K562 (cell line): ENCODE measurements around the gene ST6GALNAC5. TPM values are rescaled to one million over a fixed set of nuclear protein-coding genes. Genes with fewer than 3 reads are reported as not detected.

Experiments used
- ATAC-seq: fragments of 200-7000 bp; cut with Tn5 transposase; 3 replicates; pipeline ENCODE4 v1.9.1; 2020; ENCODE audit warnings: moderate library complexity
- BruUV-seq: library from RNA; stranded (reverse); fragments of 400-500 nt; replicated peaks from 2 replicates; lab custom pipeline; 2021; lab: Mats Ljungman, UMichigan
- CTCF ChIA-PET: fragments of 300-600 bp; formaldehyde crosslinking; extraction: SDS; loops from one replicate; lab custom pipeline; 2021; ENCODE audit warnings: low intra/inter-chr PET ratio; lab: Yijun Ruan, JAX
- POLR2A ChIA-PET: fragments of 300-600, 350-650 bp; sonication (Branson Sonifier 250); formaldehyde crosslinking; extraction: SDS; loops from one replicate; lab custom pipeline; 2021; ENCODE audit warnings: antibody characterized with exemption, inconsistent platforms; lab: Yijun Ruan, JAX
- DNase-seq, 4 experiments: peaks; one replicate each; pipeline versions ENCODE4 v3.0.0 to v3.0.0-alpha.2; 2011 to 2018; ENCODE audit warnings: low spot score in 3 of 4, mixed read lengths in 3 of 4; ENCODE audit errors: extremely low read depth in 1 of 4
- FAIRE-seq: peaks from 2 replicates; lab custom pipeline; 2011; peaks lifted over from hg19 to GRCh38; lab: Jason Lieb, UNC
- H2AFZ ChIP-seq: 2 replicates; pipeline ENCODE4 v1.6.0; 2011; ENCODE audit warnings: low read depth, low read length, control low read depth, inconsistent platforms
- H3K27ac ChIP-seq: fragments of 200-600 bp; 3 replicates; pipeline ENCODE4 v1.8.0; 2011; ENCODE audit warnings: low read depth, mild to moderate bottlenecking, control low read depth, inconsistent platforms, low read length, moderate library complexity, mixed read lengths; ENCODE audit errors: extremely low read depth
- H3K27me3 ChIP-seq, 2 experiments: fragments of 300-600 bp in 1 of 2; 2 replicates in 1 of 2; 3 replicates in 1 of 2; pipeline versions ENCODE4 v1.6.0 to v1.8.0; 2011; ENCODE audit warnings: inconsistent platforms in 2 of 2, low read length in 2 of 2, mild to moderate bottlenecking in 1 of 2, mixed read lengths in 1 of 2, moderate library complexity in 1 of 2; ENCODE audit not compliant: control insufficient read depth in 2 of 2, insufficient read depth in 2 of 2
- H3K36me3 ChIP-seq: fragments of 300-600 bp; 3 replicates; pipeline ENCODE4 v1.8.0; 2011; ENCODE audit warnings: mild to moderate bottlenecking, low read length, inconsistent platforms; ENCODE audit not compliant: control insufficient read depth, insufficient read depth
- H3K4me1 ChIP-seq, 2 experiments: fragments of 200-600 bp in 1 of 2; replicated peaks in 1 of 2; 2 replicates in 1 of 2; 3 replicates in 1 of 2; pipeline versions ENCODE4 v1.5.1 to v1.8.0; 2011; ENCODE audit warnings: inconsistent platforms in 2 of 2, low read length in 2 of 2, mild to moderate bottlenecking in 1 of 2, mixed read lengths in 1 of 2, moderate library complexity in 1 of 2; ENCODE audit not compliant: control insufficient read depth in 2 of 2, insufficient read depth in 2 of 2
- H3K4me2 ChIP-seq: 2 replicates; pipeline ENCODE4 v1.6.1; 2011; ENCODE audit warnings: low read length, control low read depth, inconsistent platforms, mixed read lengths; ENCODE audit not compliant: insufficient read depth
- H3K4me3 ChIP-seq: fragments of 200-600 bp; sonication (generic), shearing (Covaris generic); 2 replicates; pipeline ENCODE4 v1.5.1; 2016; ENCODE audit warnings: control low read depth, inconsistent platforms
- H3K79me2 ChIP-seq: fragments of 200-600 bp; 3 replicates; pipeline ENCODE4 v1.8.0; 2011; ENCODE audit warnings: low read length, inconsistent platforms; ENCODE audit not compliant: control insufficient read depth, insufficient read depth
- H3K9ac ChIP-seq, 2 experiments: 2 replicates each; pipeline versions ENCODE4 v1.6.0 to v1.6.1; 2011; ENCODE audit warnings: low read depth in 2 of 2, low read length in 2 of 2, control low read depth in 1 of 2, inconsistent platforms in 1 of 2, mild to moderate bottlenecking in 1 of 2, mixed read lengths in 1 of 2; ENCODE audit not compliant: insufficient read depth in 1 of 2
- H3K9me1 ChIP-seq: one replicate; pipeline ENCODE4 v1.6.0; 2011; ENCODE audit warnings: inconsistent platforms, mild to moderate bottlenecking, low read length, moderate library complexity; ENCODE audit not compliant: control insufficient read depth, insufficient read depth
- H3K9me3 ChIP-seq: replicated peaks from 2 replicates; pipeline ENCODE4 v1.5.1; 2011; ENCODE audit warnings: low read depth, low read length, inconsistent platforms; ENCODE audit not compliant: control insufficient read depth, insufficient read depth
- H4K20me1 ChIP-seq: replicated peaks from 2 replicates; pipeline ENCODE4 v1.6.1; 2011; ENCODE audit warnings: low read length, inconsistent platforms, mixed read lengths; ENCODE audit not compliant: control insufficient read depth, insufficient read depth
- BACH1 ChIP-seq: fragments of 200-800 bp; sonication (Bioruptor generic); IDR thresholded peaks from 2 replicates; pipeline ENCODE4 v1.6.1; 2016; ENCODE audit warnings: missing genetic modification characterization, missing compliant biosample characterization
- EHMT2 ChIP-seq: fragments of 450-650 bp; IDR thresholded peaks from 2 replicates; pipeline ENCODE4 v1.6.1; 2018; ENCODE audit warnings: antibody characterized with exemption
- FUS ChIP-seq: fragments of 200-400 bp; formaldehyde crosslinking; optimal IDR thresholded peaks from 2 replicates; pipeline ENCODE3; 2017; ENCODE audit warnings: low read depth, low read length
- ID3 ChIP-seq, 2 experiments: fragments of 250-450 bp in 1 of 2; fragments of 450-650 bp in 1 of 2; sonication (Bioruptor Pico) in 1 of 2; IDR thresholded peaks; 2 replicates each; pipeline versions ENCODE4 v1.6.1 to v1.8.0; 2016 to 2021; ENCODE audit warnings: mild to moderate bottlenecking in 2 of 2, moderate library complexity in 2 of 2, missing compliant biosample characterization in 1 of 2, missing genetic modification characterization in 1 of 2
- MAFK ChIP-seq: IDR thresholded peaks from 2 replicates; pipeline ENCODE4 v1.6.1; 2011; ENCODE audit warnings: low read length, improper control_type of control experiment
- RFX7 ChIP-seq: fragments of 250-450 bp; sonication (Bioruptor Pico); IDR thresholded peaks from 2 replicates; pipeline ENCODE4 v1.5.1; 2021; ENCODE audit warnings: mild to moderate bottlenecking
- SMAD4 ChIP-seq: fragments of 250-450 bp; sonication (Bioruptor Pico); conservative IDR thresholded peaks from 2 replicates; pipeline ENCODE4 v1.8.0; 2021; ENCODE audit warnings: inconsistent platforms, mild to moderate bottlenecking, moderate library complexity
- YY1 ChIP-seq, 3 experiments: IDR thresholded peaks; 2 replicates each; pipeline ENCODE4 v1.6.1; 2011; ENCODE audit warnings: low read length in 2 of 3, mild to moderate bottlenecking in 2 of 3, moderate library complexity in 2 of 3, borderline replicate concordance in 1 of 3, control low read depth in 1 of 3, low read depth in 1 of 3; ENCODE audit not compliant: insufficient read depth in 3 of 3, insufficient replicate concordance in 2 of 3, control insufficient read depth in 1 of 3, insufficient read length in 1 of 3; ENCODE audit errors: extremely low read depth in 1 of 3
- ZNF75A ChIP-seq: fragments of 450-650 bp; formaldehyde crosslinking; IDR thresholded peaks from 2 replicates; pipeline ENCODE4 v1.4.0; 2020; ENCODE audit warnings: mild to moderate bottlenecking
- WGBS: fragments of 100-300 bp; shearing (Covaris generic); methylation state at CpG from one replicate; pipeline ENCODE4 v1.1.6; 2016; ENCODE audit warnings: low coverage, mixed read lengths; ENCODE audit not compliant: insufficient coverage; ENCODE audit errors: missing lambda C conversion rate; 5-methylcytosine and 5-hydroxymethylcytosine counted together
- in situ Hi-C: fragments of 300-500 bp; cut with MboI; formaldehyde crosslinking; loops from 4 replicates; pipeline ENCODE4 v1.15.0; 2018; ENCODE audit warnings: inconsistent platforms, mixed read lengths
- intact Hi-C: fragments of 100-400 bp; cut with micrococcal nuclease; formaldehyde crosslinking; loops from 2 replicates; pipeline ENCODE4 v1.14.2; 2022
- polyA plus RNA-seq, 8 experiments: library from polyadenylated mRNA; depleted of rRNA in 4 of 8; stranded (reverse) in 5 of 8; unstranded in 3 of 8; fragments of >200 nt; fragmentation: Nextera tagmentation in 2 of 8; fragmentation: Illumina TruSeq in 1 of 8; extraction: Ambion mirVana in 2 of 8; extraction: Trizol in 1 of 8; gene quantifications; 2 replicates each; pipeline versions ENCODE4 v1.2.1 to v1.2.3, GENCODE V29; 2011 to 2014; ENCODE audit warnings: inconsistent platforms in 1 of 8, missing spikeins in 1 of 8
- total RNA-seq, 7 experiments: library from RNA; depleted of rRNA in 6 of 7; stranded (reverse); fragments of >200 nt in 6 of 7; fragmentation: Illumina TruSeq in 2 of 7; extraction: Trizol in 2 of 7; gene quantifications; 2 replicates each; pipeline versions ENCODE4 v1.2.1 to v1.2.3, GENCODE V29; 2011 to 2021; ENCODE audit warnings: low replicate concordance in 1 of 7
- TF ChIP-seq, protein P1 (sequence below): fragments of 200-800 bp; sonication (Bioruptor generic); IDR thresholded peaks from 2 replicates; pipeline ENCODE4 v1.6.1; 2016; ENCODE audit warnings: missing genetic modification characterization, missing compliant biosample characterization
- TF ChIP-seq, protein P2 (sequence below): fragments of 250-450 bp; sonication (Bioruptor Pico); IDR thresholded peaks from 2 replicates; pipeline ENCODE4 v1.4.0; 2020; ENCODE audit warnings: mild to moderate bottlenecking, moderate library complexity

ST6GALNAC5 gene
- total and polyA plus RNA-seq, 9 of the 15 experiments (the other 6 are each of a cell fraction or from before 2014, with no cell fraction given) = 0.04 to 0.14 TPM; not detected in 7

DNA sequence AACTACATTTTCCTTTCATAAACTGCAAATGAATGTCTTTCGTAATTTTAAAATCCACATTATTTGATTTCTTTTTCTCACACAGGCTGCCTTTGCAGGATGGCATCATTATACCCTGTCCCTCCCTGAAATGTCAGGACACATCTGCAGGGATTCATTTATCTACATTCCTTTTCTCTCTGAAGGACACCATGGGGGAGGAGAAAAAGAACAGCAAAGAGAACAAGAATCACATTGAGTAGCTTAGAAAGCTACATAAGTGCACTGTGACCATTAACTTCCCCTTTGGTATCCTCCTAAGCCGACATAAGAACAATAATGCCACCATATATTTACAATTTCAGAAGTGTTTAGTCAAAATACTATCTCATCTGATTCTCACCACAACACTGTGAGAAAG lies 222.5 kb downstream of the ST6GALNAC5 start (continued):
- TF ChIP-seq, protein P1, sequence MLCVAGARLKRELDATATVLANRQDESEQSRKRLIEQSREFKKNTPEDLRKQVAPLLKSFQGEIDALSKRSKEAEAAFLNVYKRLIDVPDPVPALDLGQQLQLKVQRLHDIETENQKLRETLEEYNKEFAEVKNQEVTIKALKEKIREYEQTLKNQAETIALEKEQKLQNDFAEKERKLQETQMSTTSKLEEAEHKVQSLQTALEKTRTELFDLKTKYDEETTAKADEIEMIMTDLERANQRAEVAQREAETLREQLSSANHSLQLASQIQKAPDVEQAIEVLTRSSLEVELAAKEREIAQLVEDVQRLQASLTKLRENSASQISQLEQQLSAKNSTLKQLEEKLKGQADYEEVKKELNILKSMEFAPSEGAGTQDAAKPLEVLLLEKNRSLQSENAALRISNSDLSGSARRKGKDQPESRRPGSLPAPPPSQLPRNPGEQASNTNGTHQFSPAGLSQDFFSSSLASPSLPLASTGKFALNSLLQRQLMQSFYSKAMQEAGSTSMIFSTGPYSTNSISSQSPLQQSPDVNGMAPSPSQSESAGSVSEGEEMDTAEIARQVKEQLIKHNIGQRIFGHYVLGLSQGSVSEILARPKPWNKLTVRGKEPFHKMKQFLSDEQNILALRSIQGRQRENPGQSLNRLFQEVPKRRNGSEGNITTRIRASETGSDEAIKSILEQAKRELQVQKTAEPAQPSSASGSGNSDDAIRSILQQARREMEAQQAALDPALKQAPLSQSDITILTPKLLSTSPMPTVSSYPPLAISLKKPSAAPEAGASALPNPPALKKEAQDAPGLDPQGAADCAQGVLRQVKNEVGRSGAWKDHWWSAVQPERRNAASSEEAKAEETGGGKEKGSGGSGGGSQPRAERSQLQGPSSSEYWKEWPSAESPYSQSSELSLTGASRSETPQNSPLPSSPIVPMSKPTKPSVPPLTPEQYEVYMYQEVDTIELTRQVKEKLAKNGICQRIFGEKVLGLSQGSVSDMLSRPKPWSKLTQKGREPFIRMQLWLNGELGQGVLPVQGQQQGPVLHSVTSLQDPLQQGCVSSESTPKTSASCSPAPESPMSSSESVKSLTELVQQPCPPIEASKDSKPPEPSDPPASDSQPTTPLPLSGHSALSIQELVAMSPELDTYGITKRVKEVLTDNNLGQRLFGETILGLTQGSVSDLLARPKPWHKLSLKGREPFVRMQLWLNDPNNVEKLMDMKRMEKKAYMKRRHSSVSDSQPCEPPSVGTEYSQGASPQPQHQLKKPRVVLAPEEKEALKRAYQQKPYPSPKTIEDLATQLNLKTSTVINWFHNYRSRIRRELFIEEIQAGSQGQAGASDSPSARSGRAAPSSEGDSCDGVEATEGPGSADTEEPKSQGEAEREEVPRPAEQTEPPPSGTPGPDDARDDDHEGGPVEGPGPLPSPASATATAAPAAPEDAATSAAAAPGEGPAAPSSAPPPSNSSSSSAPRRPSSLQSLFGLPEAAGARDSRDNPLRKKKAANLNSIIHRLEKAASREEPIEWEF (CRISPR knock-in tag) = no peak

GRCh38 chr1:77095236-77095635 lies 228.0 kb downstream of the ST6GALNAC5 start:
- Histone ChIP-seq H3K4me3 (no peak overlapping the region), H4K20me1 (no peaks in the 10 kb centered on the region), H3K9me1 (no peaks in the 10 kb centered on the region), H3K4me1 (no peaks in the 10 kb centered on the region), H3K4me2 (no peak overlapping the region), H3K79me2 (no peaks in the 10 kb centered on the region), H3K27me3 (no peaks in the 10 kb centered on the region), H3K36me3 (no peaks in the 10 kb centered on the region), H3K27ac (no peak overlapping the region), H3K9ac (no peak overlapping the region), H3K9me3 (no peaks in the 10 kb centered on the region), H2AFZ (no peak overlapping the region)
- FAIRE-seq = no peak
- ATAC-seq = no peak
- WGBS = 31% methylated on average over 1 of the region's 1 CpG
- CTCF ChIA-PET = no interaction called here
- intact Hi-C loops = no loop called here
- DNase-seq = no peak
- POLR2A ChIA-PET = no interaction called here
- no TSS peak for BruUV-seq
- in situ Hi-C loops = no loop called here
- TF ChIP-seq MAFK (no peak), FUS (no peak), BACH1 (tag) (no peak), EHMT2 (no peak), SMAD4 (CRISPR knock-in tag) (no peak), RFX7 (no peak), YY1 (IDR thresholded peaks at IDR 0.05; ENCODE audit: borderline replicate concordance in 1 of 3, control insufficient read depth in 1 of 3, extremely low read depth in 1 of 3, insufficient read depth in 3 of 3, insufficient read length in 1 of 3, insufficient replicate concordance in 2 of 3, low read depth in 1 of 3, low read length in 2 of 3) (no peak), ID3 (CRISPR knock-in tag; IDR thresholded peaks at IDR 0.05) (no peak), ID3 (tag; IDR thresholded peaks at IDR 0.05) (no peak), ZNF75A (CRISPR knock-in tag) (no peak)
- TF ChIP-seq, protein P2, sequence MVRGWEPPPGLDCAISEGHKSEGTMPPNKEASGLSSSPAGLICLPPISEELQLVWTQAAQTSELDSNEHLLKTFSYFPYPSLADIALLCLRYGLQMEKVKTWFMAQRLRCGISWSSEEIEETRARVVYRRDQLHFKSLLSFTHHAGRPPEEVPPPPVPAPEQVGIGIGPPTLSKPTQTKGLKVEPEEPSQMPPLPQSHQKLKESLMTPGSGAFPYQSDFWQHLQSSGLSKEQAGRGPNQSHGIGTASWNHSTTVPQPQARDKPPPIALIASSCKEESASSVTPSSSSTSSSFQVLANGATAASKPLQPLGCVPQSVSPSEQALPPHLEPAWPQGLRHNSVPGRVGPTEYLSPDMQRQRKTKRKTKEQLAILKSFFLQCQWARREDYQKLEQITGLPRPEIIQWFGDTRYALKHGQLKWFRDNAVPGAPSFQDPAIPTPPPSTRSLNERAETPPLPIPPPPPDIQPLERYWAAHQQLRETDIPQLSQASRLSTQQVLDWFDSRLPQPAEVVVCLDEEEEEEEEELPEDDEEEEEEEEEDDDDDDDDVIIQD (CRISPR knock-in tag) = no peak
